K562 (cell line): ENCODE data around the gene SPI1. TPM values are rescaled to one million over a fixed set of nuclear protein-coding genes. Genes with fewer than 3 reads are reported as not detected.

ENCODE experiments used
- BHLHE40 ChIP-seq: IDR thresholded peaks from 2 replicates; pipeline ENCODE4 v1.6.1; 2011; ENCODE audit warnings: low read length, improper control_type of control experiment
- KLF13 ChIP-seq: fragments of 450-650 bp; IDR thresholded peaks from 2 replicates; pipeline ENCODE4 v1.6.1; 2016; ENCODE audit warnings: missing genetic modification characterization, low read depth, mild to moderate bottlenecking, missing compliant biosample characterization, moderate library complexity, borderline replicate concordance
- MTA2 ChIP-seq: fragments of 450-650 bp; IDR thresholded peaks from 2 replicates; pipeline ENCODE4 v1.6.1; 2016; ENCODE audit warnings: low read depth
- NFE2 ChIP-seq: IDR thresholded peaks from 2 replicates; pipeline ENCODE4 v1.6.1; 2014; ENCODE audit warnings: antibody characterized with exemption, low read depth
- POLR3A ChIP-seq: IDR thresholded peaks from 2 replicates; pipeline ENCODE4 v1.6.1; 2011; ENCODE audit warnings: borderline replicate concordance, mild to moderate bottlenecking, moderate library complexity; ENCODE audit not compliant: insufficient read length, insufficient read depth; ENCODE audit errors: extremely low read depth
- POLR3G ChIP-seq: IDR thresholded peaks from 2 replicates; pipeline ENCODE4 v1.6.1; 2011; ENCODE audit not compliant: insufficient read length, insufficient replicate concordance; ENCODE audit errors: extremely low read depth
- ZNF592 ChIP-seq: fragments of 450-650 bp; IDR thresholded peaks from 2 replicates; pipeline ENCODE4 v1.6.1; 2017; ENCODE audit warnings: antibody characterized with exemption, mild to moderate bottlenecking
- polyA plus RNA-seq, 8 experiments: library from polyadenylated mRNA; depleted of rRNA in 4 of 8; stranded (reverse) in 5 of 8; unstranded in 3 of 8; fragments of >200 nt; fragmentation: Nextera tagmentation in 2 of 8; fragmentation: Illumina TruSeq in 1 of 8; extraction: Ambion mirVana in 2 of 8; extraction: Trizol in 1 of 8; gene quantifications; 2 replicates each; pipeline versions ENCODE4 v1.2.1 to v1.2.3, GENCODE V29; 2011 to 2014; ENCODE audit warnings: inconsistent platforms in 1 of 8, missing spikeins in 1 of 8
- total RNA-seq, 7 experiments: library from RNA; depleted of rRNA in 6 of 7; stranded (reverse); fragments of >200 nt in 6 of 7; fragmentation: Illumina TruSeq in 2 of 7; extraction: Trizol in 2 of 7; gene quantifications; 2 replicates each; pipeline versions ENCODE4 v1.2.1 to v1.2.3, GENCODE V29; 2011 to 2021; ENCODE audit warnings: low replicate concordance in 1 of 7
- TF ChIP-seq, protein P1 (sequence below): fragments of 200-800 bp; sonication (Bioruptor generic); IDR thresholded peaks from 2 replicates; pipeline ENCODE4 v1.6.1; 2017; ENCODE audit warnings: missing genetic modification characterization, missing compliant biosample characterization
- TF ChIP-seq, protein P2 (sequence below): fragments of 250-450 bp; sonication (Bioruptor Pico); IDR thresholded peaks from 2 replicates; pipeline ENCODE4 v1.8.0; 2022; ENCODE audit warnings: inconsistent platforms, mild to moderate bottlenecking, moderate library complexity, borderline replicate concordance
- TF ChIP-seq, protein P3 (sequence below), 2 experiments: fragments of 450-650 bp; IDR thresholded peaks; 2 replicates each; pipeline ENCODE4 v1.6.1; 2016; ENCODE audit warnings: mild to moderate bottlenecking in 2 of 2, borderline replicate concordance in 1 of 2, low read depth in 1 of 2, moderate library complexity in 1 of 2

The SPI1 gene
- total and polyA plus RNA-seq, 9 of the 15 experiments (the other 6 are each of a cell fraction or from before 2014, with no cell fraction given): 0.10 to 33.7 (median 10.3) TPM

GRCh38 chr11:47394322-47395222 lies 16.2 kb upstream of the SPI1 start (continued):
- TF ChIP-seq ZNF592 (peak; percentile 97), KLF13 (no peak), NFE2 (peak; percentile 83), MTA2 (no peak), POLR3A (no peak), POLR3G (no peak), BHLHE40 (no peak)
- TF ChIP-seq, protein P1, sequence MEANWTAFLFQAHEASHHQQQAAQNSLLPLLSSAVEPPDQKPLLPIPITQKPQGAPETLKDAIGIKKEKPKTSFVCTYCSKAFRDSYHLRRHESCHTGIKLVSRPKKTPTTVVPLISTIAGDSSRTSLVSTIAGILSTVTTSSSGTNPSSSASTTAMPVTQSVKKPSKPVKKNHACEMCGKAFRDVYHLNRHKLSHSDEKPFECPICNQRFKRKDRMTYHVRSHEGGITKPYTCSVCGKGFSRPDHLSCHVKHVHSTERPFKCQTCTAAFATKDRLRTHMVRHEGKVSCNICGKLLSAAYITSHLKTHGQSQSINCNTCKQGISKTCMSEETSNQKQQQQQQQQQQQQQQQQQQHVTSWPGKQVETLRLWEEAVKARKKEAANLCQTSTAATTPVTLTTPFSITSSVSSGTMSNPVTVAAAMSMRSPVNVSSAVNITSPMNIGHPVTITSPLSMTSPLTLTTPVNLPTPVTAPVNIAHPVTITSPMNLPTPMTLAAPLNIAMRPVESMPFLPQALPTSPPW (CRISPR knock-in tag): peak; percentile 8
- TF ChIP-seq, protein P2, sequence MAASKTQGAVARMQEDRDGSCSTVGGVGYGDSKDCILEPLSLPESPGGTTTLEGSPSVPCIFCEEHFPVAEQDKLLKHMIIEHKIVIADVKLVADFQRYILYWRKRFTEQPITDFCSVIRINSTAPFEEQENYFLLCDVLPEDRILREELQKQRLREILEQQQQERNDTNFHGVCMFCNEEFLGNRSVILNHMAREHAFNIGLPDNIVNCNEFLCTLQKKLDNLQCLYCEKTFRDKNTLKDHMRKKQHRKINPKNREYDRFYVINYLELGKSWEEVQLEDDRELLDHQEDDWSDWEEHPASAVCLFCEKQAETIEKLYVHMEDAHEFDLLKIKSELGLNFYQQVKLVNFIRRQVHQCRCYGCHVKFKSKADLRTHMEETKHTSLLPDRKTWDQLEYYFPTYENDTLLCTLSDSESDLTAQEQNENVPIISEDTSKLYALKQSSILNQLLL (CRISPR knock-in tag): no peak
- TF ChIP-seq, protein P3, sequence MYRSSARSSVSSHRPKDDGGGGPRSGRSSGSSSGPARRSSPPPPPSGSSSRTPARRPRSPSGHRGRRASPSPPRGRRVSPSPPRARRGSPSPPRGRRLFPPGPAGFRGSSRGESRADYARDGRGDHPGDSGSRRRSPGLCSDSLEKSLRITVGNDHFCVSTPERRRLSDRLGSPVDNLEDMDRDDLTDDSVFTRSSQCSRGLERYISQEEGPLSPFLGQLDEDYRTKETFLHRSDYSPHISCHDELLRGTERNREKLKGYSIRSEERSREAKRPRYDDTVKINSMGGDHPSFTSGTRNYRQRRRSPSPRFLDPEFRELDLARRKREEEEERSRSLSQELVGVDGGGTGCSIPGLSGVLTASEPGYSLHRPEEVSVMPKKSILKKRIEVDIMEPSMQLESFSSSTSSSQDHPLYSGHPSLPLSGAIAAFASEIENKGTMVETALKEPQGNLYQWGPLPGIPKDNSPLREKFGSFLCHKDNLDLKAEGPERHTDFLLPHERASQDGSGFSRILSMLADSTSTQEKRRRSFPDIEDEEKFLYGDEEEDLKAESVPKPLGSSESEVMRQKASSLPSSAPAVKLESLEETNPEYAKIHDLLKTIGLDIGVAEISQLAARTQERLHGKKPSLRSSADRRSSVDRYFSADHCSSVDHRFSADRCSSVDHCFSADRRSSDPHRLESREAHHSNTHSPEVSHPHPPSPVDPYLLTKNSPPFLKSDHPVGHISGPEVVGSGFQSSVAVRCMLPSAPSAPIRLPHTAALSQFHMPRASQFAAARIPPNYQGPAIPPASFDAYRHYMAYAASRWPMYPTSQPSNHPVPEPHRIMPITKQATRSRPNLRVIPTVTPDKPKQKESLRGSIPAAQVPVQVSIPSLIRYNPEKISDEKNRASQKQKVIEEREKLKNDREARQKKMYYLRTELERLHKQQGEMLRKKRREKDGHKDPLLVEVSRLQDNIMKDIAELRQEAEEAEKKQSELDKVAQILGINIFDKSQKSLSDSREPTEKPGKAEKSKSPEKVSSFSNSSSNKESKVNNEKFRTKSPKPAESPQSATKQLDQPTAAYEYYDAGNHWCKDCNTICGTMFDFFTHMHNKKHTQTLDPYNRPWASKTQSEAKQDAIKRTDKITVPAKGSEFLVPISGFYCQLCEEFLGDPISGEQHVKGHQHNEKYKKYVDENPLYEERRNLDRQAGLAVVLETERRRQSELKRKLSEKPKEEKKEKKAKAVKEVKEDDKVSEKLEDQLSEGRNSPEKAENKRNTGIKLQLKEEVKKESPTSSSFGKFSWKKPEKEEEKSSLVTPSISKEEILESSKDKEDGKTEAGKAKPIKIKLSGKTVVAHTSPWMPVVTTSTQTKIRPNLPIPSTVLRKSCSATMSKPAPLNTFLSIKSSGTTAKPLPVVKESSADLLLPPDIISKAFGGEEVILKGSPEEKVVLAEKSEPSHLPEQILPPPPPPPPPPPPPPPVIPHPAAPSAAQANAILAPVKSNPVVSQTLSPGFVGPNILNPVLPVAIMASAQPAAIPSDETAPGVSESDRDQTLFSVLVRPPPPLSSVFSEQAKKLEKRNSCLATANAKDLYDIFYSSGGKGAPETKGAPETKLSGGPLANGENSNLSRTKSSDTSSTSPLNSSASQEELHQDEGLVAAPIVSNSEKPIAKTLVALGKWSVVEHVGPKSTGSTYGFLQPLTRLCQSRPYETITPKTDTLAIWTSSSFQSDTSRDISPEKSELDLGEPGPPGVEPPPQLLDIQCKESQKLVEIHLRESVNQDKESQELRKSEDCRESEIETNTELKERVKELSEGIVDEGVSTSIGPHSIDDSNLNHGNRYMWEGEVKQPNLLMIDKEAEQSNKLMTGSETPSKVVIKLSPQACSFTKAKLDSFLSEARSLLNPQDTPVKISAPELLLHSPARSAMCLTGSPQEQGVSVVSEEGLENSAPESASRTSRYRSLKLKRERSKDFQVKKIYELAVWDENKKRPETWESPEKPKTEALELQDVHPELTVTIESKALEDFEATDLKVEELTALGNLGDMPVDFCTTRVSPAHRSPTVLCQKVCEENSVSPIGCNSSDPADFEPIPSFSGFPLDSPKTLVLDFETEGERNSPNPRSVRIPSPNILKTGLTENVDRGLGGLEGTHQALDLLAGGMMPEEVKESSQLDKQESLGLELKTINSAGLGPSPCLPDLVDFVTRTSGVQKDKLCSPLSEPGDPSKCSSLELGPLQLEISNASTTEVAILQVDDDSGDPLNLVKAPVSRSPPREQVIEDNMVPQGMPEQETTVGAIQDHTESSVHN (IDR thresholded peaks at IDR 0.05; ENCODE audit: borderline replicate concordance in 1 of 2, low read depth in 1 of 2): no peak
